Measurements from ENCODE around the gene C1orf226. TPM values are rescaled to one million over a fixed set of nuclear protein-coding genes. Genes with fewer than 3 reads are reported as not detected.

C1orf226 gene
- total and polyA plus RNA-seq, 9 of the 15 experiments (the other 6 are each of a cell fraction or from before 2014, with no cell fraction given): 0.10 to 1.4 (median 0.47) TPM

GRCh38 chr1:162386292-162387225, 5.0 kb downstream of the C1orf226 start (continued):
- TF ChIP-seq SREBF1 (IDR thresholded peaks at IDR 0.05; ENCODE audit: borderline replicate concordance, low read depth, low read length) (no peak), KAT2B (IDR thresholded peaks at IDR 0.05; ENCODE audit: low read depth, low read length) (no peak), ZNF253 (CRISPR knock-in tag; conservative IDR thresholded peaks at IDR 0.05) (no peak), ZNF592 (IDR thresholded peaks at IDR 0.05) (peak; percentile 73), PHB2 (IDR thresholded peaks at IDR 0.05; ENCODE audit: low read depth) (peak; percentile 96), TSHZ1 (CRISPR knock-in tag; IDR thresholded peaks at IDR 0.05) (no peak), ZNF384 (IDR thresholded peaks at IDR 0.05; ENCODE audit: low read depth, low read length) (no peak), EZH2 (IDR thresholded peaks at IDR 0.05; ENCODE audit: borderline replicate concordance, low read depth, low read length) (peak; percentile 52; the same call in 1 of the 2 replicates)
- TF ChIP-seq, protein P1, sequence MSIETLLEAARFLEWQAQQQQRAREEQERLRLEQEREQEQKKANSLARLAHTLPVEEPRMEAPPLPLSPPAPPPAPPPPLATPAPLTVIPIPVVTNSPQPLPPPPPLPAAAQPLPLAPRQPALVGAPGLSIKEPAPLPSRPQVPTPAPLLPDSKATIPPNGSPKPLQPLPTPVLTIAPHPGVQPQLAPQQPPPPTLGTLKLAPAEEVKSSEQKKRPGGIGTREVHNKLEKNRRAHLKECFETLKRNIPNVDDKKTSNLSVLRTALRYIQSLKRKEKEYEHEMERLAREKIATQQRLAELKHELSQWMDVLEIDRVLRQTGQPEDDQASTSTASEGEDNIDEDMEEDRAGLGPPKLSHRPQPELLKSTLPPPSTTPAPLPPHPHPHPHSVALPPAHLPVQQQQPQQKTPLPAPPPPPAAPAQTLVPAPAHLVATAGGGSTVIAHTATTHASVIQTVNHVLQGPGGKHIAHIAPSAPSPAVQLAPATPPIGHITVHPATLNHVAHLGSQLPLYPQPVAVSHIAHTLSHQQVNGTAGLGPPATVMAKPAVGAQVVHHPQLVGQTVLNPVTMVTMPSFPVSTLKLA (conservative IDR thresholded peaks at IDR 0.05): peak in 1 of 2 experiments; percentile 68; a peak in 2 of 4 replicates
- TF ChIP-seq, protein P2, sequence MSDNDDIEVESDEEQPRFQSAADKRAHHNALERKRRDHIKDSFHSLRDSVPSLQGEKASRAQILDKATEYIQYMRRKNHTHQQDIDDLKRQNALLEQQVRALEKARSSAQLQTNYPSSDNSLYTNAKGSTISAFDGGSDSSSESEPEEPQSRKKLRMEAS (CRISPR knock-in tag; IDR thresholded peaks at IDR 0.05): no peak; the same call in 1 of the 2 replicates
